Activated CD4-positive, alpha-beta T cell treated with anti-CD3 and anti-CD28 coated beads for 36 hours (primary cell): ENCODE results near the gene S100A3. TPM values are rescaled to one million over a fixed set of nuclear protein-coding genes. Genes with fewer than 3 reads are reported as not detected.
"Not testable (repeated sequence)": the region's sequence is repeated elsewhere in the genome, so short reads cannot be mapped to it uniquely, and the experiment has no call there.

ENCODE experiments used
- ATAC-seq: fragments of 200-7000 bp; cut with Tn5 transposase; one replicate; pipeline ENCODE4 v1.10.0; 2021; ENCODE audit warnings: mild to moderate bottlenecking, moderate library complexity
- CTCF ChIA-PET: fragments of 350-600 bp; sonication (Branson Sonifier 250); formaldehyde crosslinking; loops from one replicate; lab custom pipeline; 2021; ENCODE audit warnings: antibody characterized with exemption; lab: Charles Lee
- POLR2A ChIA-PET: fragments of 350-600 bp; sonication (Branson Sonifier 250); formaldehyde crosslinking; loops from one replicate; lab custom pipeline; 2021; ENCODE audit warnings: antibody characterized with exemption, inconsistent platforms; lab: Charles Lee
- DNase-seq: peaks from one replicate; pipeline ENCODE4 v3.0.0-alpha.2; 2020
- H3K27ac Mint-ChIP-seq: one replicate; pipeline ENCODE4 v1.8.0; 2021; ENCODE audit warnings: mixed read lengths
- H3K27me3 Mint-ChIP-seq: one replicate; pipeline ENCODE4 v1.8.0; 2021; ENCODE audit warnings: mixed read lengths
- H3K36me3 Mint-ChIP-seq: one replicate; pipeline ENCODE4 v1.8.0; 2021; ENCODE audit warnings: low read depth, mixed read lengths
- H3K4me1 Mint-ChIP-seq: one replicate; pipeline ENCODE4 v1.8.0; 2021; ENCODE audit warnings: mixed read lengths
- H3K4me3 Mint-ChIP-seq: one replicate; pipeline ENCODE4 v1.8.0; 2021; ENCODE audit warnings: mild to moderate bottlenecking, moderate library complexity, mixed read lengths
- H3K9me3 Mint-ChIP-seq: one replicate; pipeline ENCODE4 v1.8.0; 2021; ENCODE audit warnings: low read depth, mixed read lengths
- intact Hi-C, 2 experiments: fragments of 100-400 bp; cut with DNase I in 1 of 2; cut with micrococcal nuclease in 1 of 2; formaldehyde crosslinking; loops; one replicate each; pipeline versions ENCODE4 v1.14.2 to v1.15.1; 2022 to 2024; cut with DNase I, micrococcal nuclease
- total RNA-seq, 2 experiments: library from RNA; stranded (reverse); gene quantifications; one replicate each; pipeline ENCODE4 v1.2.3, GENCODE V29; 2021

Gene S100A3
- total RNA-seq, 2 experiments from 2014 or later = not detected

DNA sequence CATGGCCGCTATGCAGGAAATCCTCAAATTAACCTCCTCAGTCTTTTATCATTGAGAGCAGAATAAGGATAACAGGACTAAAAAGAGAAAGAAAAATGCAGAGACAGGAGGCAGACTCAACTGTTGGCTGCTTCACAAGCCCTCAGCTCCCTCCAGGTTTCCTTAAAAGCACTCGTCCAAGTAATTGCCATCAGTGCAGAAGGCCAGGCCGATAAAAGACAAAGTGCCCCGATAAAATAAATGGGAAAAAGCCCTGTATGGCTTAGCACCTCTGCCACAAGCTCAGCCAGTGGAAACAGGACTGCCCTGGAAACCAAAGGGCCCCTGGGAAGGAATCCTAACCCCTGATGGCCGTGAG is 21.4 kb downstream of the S100A3 start:
- Mint-ChIP-seq H3K4me3 (no peak overlapping the region), H3K4me1 (peaks cover 22% of the 10 kb centered on the region), H3K9me3 (no peaks in the 10 kb centered on the region), H3K36me3 (no peaks in the 10 kb centered on the region), H3K27ac (no peak overlapping the region), H3K27me3 (no peaks in the 10 kb centered on the region)
- DNase-seq (no peak), ATAC-seq (no peak)
- ChIA-PET POLR2A (interaction anchor here (1.5 kb wide), 1 partner anchor 8 kb away, joined by 3 read pairs; the partner anchor contains the start of gene S100A6), CTCF (interaction anchor here (0.7 to 1.0 kb wide), 2 partner anchors 17 to 41 kb away, joined by 3 read pairs; no protein-coding TSS in a partner anchor)
- intact Hi-C loops = no loop called here

DNA sequence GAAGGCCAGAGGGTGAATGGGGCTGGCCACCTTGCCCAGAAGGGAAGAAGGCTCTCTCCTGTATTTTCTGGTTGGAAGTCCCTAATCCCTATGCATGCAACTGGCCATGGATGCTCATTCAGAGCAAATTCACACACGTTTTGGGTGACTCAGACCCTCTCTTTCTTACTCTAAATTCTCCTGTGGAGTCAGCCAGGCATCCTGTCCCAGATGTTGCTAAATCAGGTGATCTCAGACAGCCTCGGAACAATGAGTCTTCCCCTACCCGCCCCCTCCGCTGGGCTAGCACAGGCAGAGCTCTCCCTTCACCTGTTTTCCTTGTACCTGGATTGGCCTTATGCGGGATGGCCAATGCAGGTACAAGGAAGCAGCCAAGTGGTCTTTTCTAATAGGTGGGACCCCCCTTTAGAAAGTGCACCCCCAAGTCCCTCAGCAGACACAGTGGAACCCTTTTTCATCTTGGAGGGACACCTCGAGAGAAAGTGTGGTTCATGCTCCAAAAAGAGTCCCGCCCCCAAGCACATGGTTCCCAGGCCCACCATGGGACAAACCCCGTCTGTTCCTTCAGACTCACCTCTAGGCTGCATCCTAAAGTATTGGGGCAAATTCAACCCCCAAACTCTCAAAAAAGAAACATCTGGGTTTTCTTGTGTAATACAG is 21.9 kb downstream of the S100A3 start:
- Mint-ChIP-seq H3K4me1 (peaks cover 18% of the 10 kb centered on the region), H3K4me3 (no peak overlapping the region), H3K27me3 (no peaks in the 10 kb centered on the region), H3K27ac (no peak overlapping the region), H3K9me3 (no peaks in the 10 kb centered on the region), H3K36me3 (no peaks in the 10 kb centered on the region)
- intact Hi-C loops = no loop called here
- POLR2A ChIA-PET = interaction anchor here (1.5 kb wide), 1 partner anchor 9 kb away, joined by 3 read pairs; the partner anchor contains the start of gene S100A6
- no peak for DNase-seq
- CTCF ChIA-PET = interaction anchor here (1.0 kb wide), 1 partner anchor 41 kb away, joined by 3 read pairs; no protein-coding TSS in a partner anchor
- ATAC-seq = no peak

- intact Hi-C loops = no loop called here
- ATAC-seq = no peak
- POLR2A ChIA-PET = interaction anchor here (0.6 kb wide), 1 partner anchor 110 kb away, joined by 8 read pairs; no protein-coding TSS in a partner anchor
- Mint-ChIP-seq H3K27ac (no peak overlapping the region), H3K27me3 (no peaks in the 10 kb centered on the region), H3K36me3 (no peaks in the 10 kb centered on the region), H3K9me3 (no peaks in the 10 kb centered on the region), H3K4me3 (no peak overlapping the region), H3K4me1 (peaks cover 8% of the 10 kb centered on the region)
- DNase-seq = no peak
- CTCF ChIA-PET = interaction anchor here (0.6 to 2.1 kb wide), 4 partner anchors 9 to 152 kb away, joined by 3 to 8 read pairs (median 4); partner anchors contain the start of genes NPR1 and S100A5
Measured at GRCh38 chr1:153526132-153526543, 22.9 kb downstream of the S100A3 start.

- POLR2A ChIA-PET = interaction anchor here (0.6 kb wide), 1 partner anchor 113 kb away, joined by 3 read pairs; no protein-coding TSS in a partner anchor
- Mint-ChIP-seq H3K27me3 (no peaks in the 10 kb centered on the region), H3K36me3 (no peaks in the 10 kb centered on the region), H3K27ac (no peak overlapping the region), H3K4me3 (no peak overlapping the region), H3K4me1 (peaks cover 2% of the 10 kb centered on the region), H3K9me3 (no peaks in the 10 kb centered on the region)
- intact Hi-C loops = no loop called here
- CTCF ChIA-PET = interaction anchor here (0.8 to 2.1 kb wide), 6 partner anchors 14 to 96 kb away, joined by 3 to 11 read pairs (median 5); partner anchors contain the start of genes S100A14 and S100A5
- DNase-seq = no peak
- ATAC-seq = no peak
Measured at GRCh38 chr1:153525088-153525728, 23.9 kb downstream of the S100A3 start.

GRCh38 chr1:153522353-153523048 is 26.6 kb downstream of the S100A3 start:
- H3K9me3 Mint-ChIP-seq, H3K36me3 Mint-ChIP-seq, H3K4me1 Mint-ChIP-seq, H3K4me3 Mint-ChIP-seq, POLR2A ChIA-PET, H3K27ac Mint-ChIP-seq, H3K27me3 Mint-ChIP-seq, intact Hi-C loops, ATAC-seq, DNase-seq: not testable (repeated sequence)
- CTCF ChIA-PET = interaction anchor here (0.6 to 0.7 kb wide), 4 partner anchors 11 to 167 kb away, joined by 3 read pairs; no protein-coding TSS in a partner anchor

GRCh38 chr1:153521808-153522207 is 27.2 kb downstream of the S100A3 start:
- ATAC-seq, intact Hi-C loops, H3K27ac Mint-ChIP-seq, POLR2A ChIA-PET, H3K9me3 Mint-ChIP-seq, H3K27me3 Mint-ChIP-seq, H3K4me1 Mint-ChIP-seq, H3K4me3 Mint-ChIP-seq, H3K36me3 Mint-ChIP-seq, DNase-seq: not testable (repeated sequence)
- CTCF ChIA-PET = interaction anchor here (0.6 to 0.7 kb wide), 3 partner anchors 12 to 148 kb away, joined by 3 read pairs; no protein-coding TSS in a partner anchor

GRCh38 chr1:153520818-153521476 is 28.1 kb downstream of the S100A3 start:
- Mint-ChIP-seq H3K4me1 (peaks cover 5% of the 10 kb centered on the region), H3K4me3 (no peak overlapping the region), H3K27me3 (no peaks in the 10 kb centered on the region), H3K27ac (no peak overlapping the region), H3K9me3 (no peaks in the 10 kb centered on the region), H3K36me3 (no peaks in the 10 kb centered on the region)
- ATAC-seq (no peak), DNase-seq (no peak)
- intact Hi-C loops = no loop called here
- CTCF ChIA-PET = interaction anchor here (0.5 to 2.3 kb wide), 7 partner anchors 10 to 923 kb away, joined by 3 to 16 read pairs (median 4); no protein-coding TSS in a partner anchor
- POLR2A ChIA-PET = no interaction called here

- H3K4me1 Mint-ChIP-seq, intact Hi-C loops, H3K27ac Mint-ChIP-seq, ATAC-seq, POLR2A ChIA-PET, H3K27me3 Mint-ChIP-seq, DNase-seq, H3K9me3 Mint-ChIP-seq, H3K36me3 Mint-ChIP-seq, H3K4me3 Mint-ChIP-seq: not testable (repeated sequence)
- CTCF ChIA-PET = interaction anchor here (0.7 to 2.3 kb wide), 7 partner anchors 9 to 924 kb away, joined by 3 to 16 read pairs (median 4); no protein-coding TSS in a partner anchor
Measured at GRCh38 chr1:153520137-153520691, 28.8 kb downstream of the S100A3 start.

GRCh38 chr1:153519242-153519641 is 29.8 kb downstream of the S100A3 start:
- intact Hi-C loops = no loop called here
- Mint-ChIP-seq H3K4me3 (no peak overlapping the region), H3K36me3 (no peaks in the 10 kb centered on the region), H3K4me1 (peaks cover 5% of the 10 kb centered on the region), H3K27ac (no peak overlapping the region), H3K27me3 (no peaks in the 10 kb centered on the region), H3K9me3 (no peaks in the 10 kb centered on the region)
- ChIA-PET CTCF (interaction anchor here (0.6 to 2.3 kb wide), 3 partner anchors 24 to 222 kb away, joined by 3 to 12 read pairs (median 10); no protein-coding TSS in a partner anchor), POLR2A (interaction anchor here (0.6 kb wide), 1 partner anchor 559 kb away, joined by 4 read pairs; no protein-coding TSS in a partner anchor)
- no peak for ATAC-seq
- DNase-seq = no peak
